Naive thymus-derived CD8-positive, alpha-beta T cell (primary cell): ENCODE results near the gene OR51S1. TPM values are rescaled to one million over a fixed set of nuclear protein-coding genes. Genes with fewer than 3 reads are reported as not detected.

Experiments
- polyA plus RNA-seq, 3 donors: library from polyadenylated mRNA; unstranded; fragments of 300-500 nt; fragmentation: Illumina TruSeq; gene quantifications; one replicate each; pipeline ENCODE4 v1.2.3, GENCODE V29; 2021
- total RNA-seq, 8 experiments: library from RNA in 2 of 8; stranded (reverse) in 2 of 8; gene quantifications; one replicate each; pipeline ENCODE4 v1.2.3 and lab custom pipeline; 2021 to 2026

OR51S1 gene
- total and polyA plus RNA-seq, 5 experiments from 2014 or later = not detected

Other genes with a start within 250 kb of the OR51S1 start
- gene TRIM68, start 241.0 kb downstream of the OR51S1 start, total RNA-seq = 10 to 100 TPM; 22.2 to 24.2 TPM
- gene TRIM68, start 241.0 kb downstream of the OR51S1 start, polyA plus RNA-seq = 10 to 100 TPM; 11.1 to 16.1 (median 12.1) TPM
- gene OR51D1, start 211.7 kb downstream of the OR51S1 start, total RNA-seq = not detected
- not detected for gene OR51D1, start 211.7 kb downstream of the OR51S1 start, polyA plus RNA-seq
- gene OR51E1, start 205.2 kb downstream of the OR51S1 start, total RNA-seq = not detected
- not detected for gene OR51E1, start 205.2 kb downstream of the OR51S1 start, polyA plus RNA-seq
- gene OR51E2, start 151.4 kb downstream of the OR51S1 start, total RNA-seq = not detected
- not detected for gene OR51E2, start 151.4 kb downstream of the OR51S1 start, polyA plus RNA-seq
- not detected for gene MMP26, start 144.4 kb downstream of the OR51S1 start, total RNA-seq
- gene MMP26, start 144.4 kb downstream of the OR51S1 start, polyA plus RNA-seq = not detected
- not detected for gene OR51F1, start 79.3 kb downstream of the OR51S1 start, total RNA-seq
- not detected for gene OR51F1, start 79.3 kb downstream of the OR51S1 start, polyA plus RNA-seq
- gene OR52R1, start 44.8 kb downstream of the OR51S1 start, total RNA-seq = not detected
- gene OR52R1, start 44.8 kb downstream of the OR51S1 start, polyA plus RNA-seq = not detected
- not detected for gene OR51F2, start 27.9 kb downstream of the OR51S1 start, total RNA-seq
- not detected for gene OR51F2, start 27.9 kb downstream of the OR51S1 start, polyA plus RNA-seq
- not detected for gene OR51T1, start 32.7 kb upstream of the OR51S1 start, total RNA-seq
- gene OR51T1, start 32.7 kb upstream of the OR51S1 start, polyA plus RNA-seq = not detected
- gene OR51A7, start 54.6 kb upstream of the OR51S1 start, total RNA-seq = not detected
- not detected for gene OR51A7, start 54.6 kb upstream of the OR51S1 start, polyA plus RNA-seq
- gene OR51G2, start 70.1 kb upstream of the OR51S1 start, total RNA-seq = not detected
- not detected for gene OR51G2, start 70.1 kb upstream of the OR51S1 start, polyA plus RNA-seq
- not detected for gene OR51G1, start 75.1 kb upstream of the OR51S1 start, total RNA-seq
- gene OR51G1, start 75.1 kb upstream of the OR51S1 start, polyA plus RNA-seq = not detected
- not detected for gene OR51A4, start 98.4 kb upstream of the OR51S1 start, total RNA-seq
- not detected for gene OR51A4, start 98.4 kb upstream of the OR51S1 start, polyA plus RNA-seq
- not detected for gene OR51A2, start 106.5 kb upstream of the OR51S1 start, total RNA-seq
- not detected for gene OR51A2, start 106.5 kb upstream of the OR51S1 start, polyA plus RNA-seq
- not detected for gene OR51L1, start 145.6 kb upstream of the OR51S1 start, total RNA-seq
- gene OR51L1, start 145.6 kb upstream of the OR51S1 start, polyA plus RNA-seq = not detected
- gene OR52J3, start 197.3 kb upstream of the OR51S1 start, total RNA-seq = not detected
- gene OR52J3, start 197.3 kb upstream of the OR51S1 start, polyA plus RNA-seq = not detected
- not detected for gene OR52E2, start 210.4 kb upstream of the OR51S1 start, total RNA-seq
- gene OR52E2, start 210.4 kb upstream of the OR51S1 start, polyA plus RNA-seq = not detected
- gene OR52E1, start 220.4 kb upstream of the OR51S1 start, total RNA-seq = not detected
- gene OR52E1, start 220.4 kb upstream of the OR51S1 start, polyA plus RNA-seq = not detected